HepG2 (cell line): ENCODE measurements around the gene BCDIN3D. TPM values are rescaled to one million over a fixed set of nuclear protein-coding genes. Genes with fewer than 3 reads are reported as not detected.

Source experiments
- BRCA1 ChIP-seq: sonication (generic); formaldehyde crosslinking; IDR thresholded peaks from 2 replicates; pipeline ENCODE4 v1.4.0; 2020; ENCODE audit warnings: missing genetic modification reagents
- FOXJ3 ChIP-seq: sonication (generic); formaldehyde crosslinking; IDR thresholded peaks from 2 replicates; pipeline ENCODE4 v1.4.0; 2020; ENCODE audit warnings: missing genetic modification reagents, mild to moderate bottlenecking, borderline replicate concordance
- JUNB ChIP-seq: sonication (generic); formaldehyde crosslinking; IDR thresholded peaks from 2 replicates; pipeline ENCODE4 v1.8.0; 2022; ENCODE audit warnings: missing genetic modification reagents, mild to moderate bottlenecking, borderline replicate concordance
- KLF12 ChIP-seq: sonication (generic); formaldehyde crosslinking; IDR thresholded peaks from 2 replicates; pipeline ENCODE4 v1.4.0; 2020; ENCODE audit warnings: missing genetic modification reagents, borderline replicate concordance
- NONO ChIP-seq, 2 experiments: fragments of 450-650 bp in 1 of 2; sonication (generic) in 1 of 2; formaldehyde crosslinking in 1 of 2; IDR thresholded peaks in 1 of 2; conservative IDR thresholded peaks in 1 of 2; 2 replicates each; pipeline versions ENCODE4 v1.6.1 to v1.8.0; 2017 to 2022; ENCODE audit warnings: mild to moderate bottlenecking in 1 of 2, missing genetic modification reagents in 1 of 2, moderate library complexity in 1 of 2
- PITX1 ChIP-seq: sonication (generic); formaldehyde crosslinking; IDR thresholded peaks from 2 replicates; pipeline ENCODE4 v1.5.1; 2020; ENCODE audit warnings: mild to moderate bottlenecking, missing genetic modification reagents
- RNF2 ChIP-seq: fragments of 450-650 bp; conservative IDR thresholded peaks from 2 replicates; pipeline ENCODE4 v1.6.1; 2016; ENCODE audit warnings: low read depth
- RXRA ChIP-seq: sonication (generic); formaldehyde crosslinking; IDR thresholded peaks from 2 replicates; pipeline ENCODE4 v1.5.1; 2020; ENCODE audit warnings: missing genetic modification reagents
- THAP11 ChIP-seq: IDR thresholded peaks from 2 replicates; pipeline ENCODE4 v1.6.1; 2016; ENCODE audit warnings: missing biosample characterization, missing genetic modification reagents
- ZBTB20 ChIP-seq: sonication (generic); formaldehyde crosslinking; IDR thresholded peaks from 2 replicates; pipeline ENCODE4 v1.8.1; 2023; ENCODE audit warnings: missing genetic modification reagents, low read depth, mild to moderate bottlenecking, borderline replicate concordance
- ZFP36 ChIP-seq: fragments of 150-350 bp; IDR thresholded peaks from 2 replicates; pipeline ENCODE4 v1.6.1; 2018; ENCODE audit warnings: borderline replicate concordance, low read length, low read depth; ENCODE audit not compliant: partially characterized antibody
- ZFX ChIP-seq: sonication (generic); formaldehyde crosslinking; IDR thresholded peaks from 2 replicates; pipeline ENCODE4 v1.4.0; 2020; ENCODE audit warnings: mild to moderate bottlenecking, low read depth, missing genetic modification reagents, moderate library complexity
- ZNF124 ChIP-seq: sonication (generic); formaldehyde crosslinking; IDR thresholded peaks from 2 replicates; pipeline ENCODE4 v1.4.0; 2020; ENCODE audit warnings: missing genetic modification reagents
- ZNF543 ChIP-seq: sonication (generic); formaldehyde crosslinking; IDR thresholded peaks from 2 replicates; pipeline ENCODE4 v1.4.0; 2020; ENCODE audit warnings: mild to moderate bottlenecking, missing genetic modification reagents
- ZNF577 ChIP-seq: sonication (generic); formaldehyde crosslinking; IDR thresholded peaks from 2 replicates; pipeline ENCODE4 v1.4.0; 2020; ENCODE audit warnings: mild to moderate bottlenecking, low read depth, missing genetic modification reagents, borderline replicate concordance
- ZSCAN29 ChIP-seq: sonication (generic); formaldehyde crosslinking; conservative IDR thresholded peaks from 2 replicates; pipeline ENCODE4 v1.4.0; 2020; ENCODE audit warnings: mild to moderate bottlenecking, missing genetic modification reagents
- ZSCAN30 ChIP-seq: sonication (generic); formaldehyde crosslinking; IDR thresholded peaks from 2 replicates; pipeline ENCODE4 v1.5.0; 2020; ENCODE audit warnings: mild to moderate bottlenecking, missing genetic modification reagents
- polyA plus RNA-seq, 8 experiments: library from polyadenylated mRNA; depleted of rRNA in 3 of 8; stranded (reverse) in 7 of 8; unstranded in 1 of 8; fragments of >200 nt; fragmentation: Illumina TruSeq in 4 of 8; extraction: Trizol in 4 of 8; gene quantifications; 2 replicates each; pipeline versions ENCODE4 v1.2.1 to v1.2.3, GENCODE V29; 2011 to 2016; ENCODE audit warnings: low read depth in 4 of 8, missing spikeins in 1 of 8, mixed read lengths in 1 of 8; ENCODE audit not compliant: insufficient read depth in 1 of 8
- total RNA-seq, 5 experiments: library from RNA; depleted of rRNA; stranded (reverse); fragments of >200 nt; fragmentation: Illumina TruSeq; extraction: Trizol; gene quantifications; 2 replicates each; pipeline ENCODE4 v1.2.3, GENCODE V29; 2016; ENCODE audit warnings: low read depth in 1 of 5
- TF ChIP-seq, protein P1 (sequence below): sonication (generic); formaldehyde crosslinking; conservative IDR thresholded peaks from 2 replicates; pipeline ENCODE4 v1.4.0; 2020; ENCODE audit warnings: missing genetic modification reagents
- TF ChIP-seq, protein P2 (sequence below): sonication (generic); formaldehyde crosslinking; IDR thresholded peaks from 2 replicates; pipeline ENCODE4 v1.5.1; 2020; ENCODE audit warnings: missing genetic modification reagents, mild to moderate bottlenecking, borderline replicate concordance
- TF ChIP-seq, protein P3 (sequence below): sonication (generic); formaldehyde crosslinking; IDR thresholded peaks from 2 replicates; pipeline ENCODE4 v1.4.0; 2020; ENCODE audit warnings: missing genetic modification reagents
- TF ChIP-seq, protein P4 (sequence below): sonication (generic); formaldehyde crosslinking; IDR thresholded peaks from 2 replicates; pipeline ENCODE4 v1.8.1; 2022; ENCODE audit warnings: low read depth, mild to moderate bottlenecking, missing genetic modification reagents

BCDIN3D gene
- total and polyA plus RNA-seq, 2 of the 13 experiments (the other 11 are each of a cell fraction or from before 2014, with no cell fraction given), result 2.2 to 2.5 TPM

DNA sequence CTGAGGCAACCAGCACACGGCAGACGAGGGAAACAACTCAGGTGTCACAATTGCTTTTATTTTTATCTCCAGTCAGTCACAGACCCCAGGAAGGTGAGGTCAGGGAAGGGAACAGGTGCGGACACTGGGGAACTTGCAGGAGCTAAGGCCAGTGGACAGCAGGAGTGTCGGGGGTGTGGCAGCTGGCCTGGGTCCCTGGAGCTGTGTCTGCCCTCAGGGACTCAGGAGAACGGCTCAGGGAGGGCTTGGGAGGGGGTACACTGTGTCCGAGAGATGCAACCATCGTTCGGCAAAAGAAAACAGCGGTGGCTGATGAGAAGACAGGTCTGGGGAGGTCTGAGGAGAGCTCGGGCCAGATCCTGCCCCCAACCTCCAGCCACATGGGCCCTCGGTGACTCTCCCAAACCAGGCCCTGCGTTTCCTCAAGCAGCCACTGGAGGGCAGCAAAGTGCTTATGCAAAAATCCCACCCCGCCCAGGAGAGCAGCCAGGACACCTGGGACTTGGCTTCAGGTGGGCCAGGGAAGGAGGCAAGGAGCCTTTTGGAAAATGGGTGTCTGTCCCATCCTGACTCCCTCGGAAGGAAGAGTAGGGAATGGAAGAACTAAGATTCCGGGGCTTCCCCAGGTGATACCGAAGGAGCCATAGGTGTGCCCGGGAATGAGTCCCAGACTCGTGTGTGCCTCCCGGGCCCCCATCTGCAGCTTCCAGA is 24.1 kb upstream of the BCDIN3D start (continued):
- TF ChIP-seq BRCA1 (CRISPR knock-in tag) (no peak), PITX1 (peak; percentile 27; the same call in 1 of the 2 replicates), KLF12 (CRISPR knock-in tag) (no peak), THAP11 (CRISPR knock-in tag) (no peak), ZNF124 (CRISPR knock-in tag) (no peak), RNF2 (no peak), ZBTB20 (no peak), RXRA (CRISPR knock-in tag) (no peak), NONO (IDR thresholded peaks at IDR 0.05) (no peak), NONO (CRISPR knock-in tag; conservative IDR thresholded peaks at IDR 0.05) (no peak), FOXJ3 (no peak), ZFP36 (no peak), JUNB (no peak), ZSCAN30 (CRISPR knock-in tag) (no peak), ZSCAN29 (CRISPR knock-in tag) (no peak), ZFX (peak; percentile 50), ZNF577 (CRISPR knock-in tag) (no peak), ZNF543 (no peak)
- TF ChIP-seq, protein P1, sequence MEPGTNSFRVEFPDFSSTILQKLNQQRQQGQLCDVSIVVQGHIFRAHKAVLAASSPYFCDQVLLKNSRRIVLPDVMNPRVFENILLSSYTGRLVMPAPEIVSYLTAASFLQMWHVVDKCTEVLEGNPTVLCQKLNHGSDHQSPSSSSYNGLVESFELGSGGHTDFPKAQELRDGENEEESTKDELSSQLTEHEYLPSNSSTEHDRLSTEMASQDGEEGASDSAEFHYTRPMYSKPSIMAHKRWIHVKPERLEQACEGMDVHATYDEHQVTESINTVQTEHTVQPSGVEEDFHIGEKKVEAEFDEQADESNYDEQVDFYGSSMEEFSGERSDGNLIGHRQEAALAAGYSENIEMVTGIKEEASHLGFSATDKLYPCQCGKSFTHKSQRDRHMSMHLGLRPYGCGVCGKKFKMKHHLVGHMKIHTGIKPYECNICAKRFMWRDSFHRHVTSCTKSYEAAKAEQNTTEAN (CRISPR knock-in tag), result no peak
- TF ChIP-seq, protein P2, sequence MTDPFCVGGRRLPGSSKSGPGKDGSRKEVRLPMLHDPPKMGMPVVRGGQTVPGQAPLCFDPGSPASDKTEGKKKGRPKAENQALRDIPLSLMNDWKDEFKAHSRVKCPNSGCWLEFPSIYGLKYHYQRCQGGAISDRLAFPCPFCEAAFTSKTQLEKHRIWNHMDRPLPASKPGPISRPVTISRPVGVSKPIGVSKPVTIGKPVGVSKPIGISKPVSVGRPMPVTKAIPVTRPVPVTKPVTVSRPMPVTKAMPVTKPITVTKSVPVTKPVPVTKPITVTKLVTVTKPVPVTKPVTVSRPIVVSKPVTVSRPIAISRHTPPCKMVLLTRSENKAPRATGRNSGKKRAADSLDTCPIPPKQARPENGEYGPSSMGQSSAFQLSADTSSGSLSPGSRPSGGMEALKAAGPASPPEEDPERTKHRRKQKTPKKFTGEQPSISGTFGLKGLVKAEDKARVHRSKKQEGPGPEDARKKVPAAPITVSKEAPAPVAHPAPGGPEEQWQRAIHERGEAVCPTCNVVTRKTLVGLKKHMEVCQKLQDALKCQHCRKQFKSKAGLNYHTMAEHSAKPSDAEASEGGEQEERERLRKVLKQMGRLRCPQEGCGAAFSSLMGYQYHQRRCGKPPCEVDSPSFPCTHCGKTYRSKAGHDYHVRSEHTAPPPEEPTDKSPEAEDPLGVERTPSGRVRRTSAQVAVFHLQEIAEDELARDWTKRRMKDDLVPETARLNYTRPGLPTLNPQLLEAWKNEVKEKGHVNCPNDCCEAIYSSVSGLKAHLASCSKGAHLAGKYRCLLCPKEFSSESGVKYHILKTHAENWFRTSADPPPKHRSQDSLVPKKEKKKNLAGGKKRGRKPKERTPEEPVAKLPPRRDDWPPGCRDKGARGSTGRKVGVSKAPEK, result no peak
- TF ChIP-seq, protein P3, sequence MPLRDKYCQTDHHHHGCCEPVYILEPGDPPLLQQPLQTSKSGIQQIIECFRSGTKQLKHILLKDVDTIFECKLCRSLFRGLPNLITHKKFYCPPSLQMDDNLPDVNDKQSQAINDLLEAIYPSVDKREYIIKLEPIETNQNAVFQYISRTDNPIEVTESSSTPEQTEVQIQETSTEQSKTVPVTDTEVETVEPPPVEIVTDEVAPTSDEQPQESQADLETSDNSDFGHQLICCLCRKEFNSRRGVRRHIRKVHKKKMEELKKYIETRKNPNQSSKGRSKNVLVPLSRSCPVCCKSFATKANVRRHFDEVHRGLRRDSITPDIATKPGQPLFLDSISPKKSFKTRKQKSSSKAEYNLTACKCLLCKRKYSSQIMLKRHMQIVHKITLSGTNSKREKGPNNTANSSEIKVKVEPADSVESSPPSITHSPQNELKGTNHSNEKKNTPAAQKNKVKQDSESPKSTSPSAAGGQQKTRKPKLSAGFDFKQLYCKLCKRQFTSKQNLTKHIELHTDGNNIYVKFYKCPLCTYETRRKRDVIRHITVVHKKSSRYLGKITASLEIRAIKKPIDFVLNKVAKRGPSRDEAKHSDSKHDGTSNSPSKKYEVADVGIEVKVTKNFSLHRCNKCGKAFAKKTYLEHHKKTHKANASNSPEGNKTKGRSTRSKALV (CRISPR knock-in tag), result no peak
- TF ChIP-seq, protein P4, sequence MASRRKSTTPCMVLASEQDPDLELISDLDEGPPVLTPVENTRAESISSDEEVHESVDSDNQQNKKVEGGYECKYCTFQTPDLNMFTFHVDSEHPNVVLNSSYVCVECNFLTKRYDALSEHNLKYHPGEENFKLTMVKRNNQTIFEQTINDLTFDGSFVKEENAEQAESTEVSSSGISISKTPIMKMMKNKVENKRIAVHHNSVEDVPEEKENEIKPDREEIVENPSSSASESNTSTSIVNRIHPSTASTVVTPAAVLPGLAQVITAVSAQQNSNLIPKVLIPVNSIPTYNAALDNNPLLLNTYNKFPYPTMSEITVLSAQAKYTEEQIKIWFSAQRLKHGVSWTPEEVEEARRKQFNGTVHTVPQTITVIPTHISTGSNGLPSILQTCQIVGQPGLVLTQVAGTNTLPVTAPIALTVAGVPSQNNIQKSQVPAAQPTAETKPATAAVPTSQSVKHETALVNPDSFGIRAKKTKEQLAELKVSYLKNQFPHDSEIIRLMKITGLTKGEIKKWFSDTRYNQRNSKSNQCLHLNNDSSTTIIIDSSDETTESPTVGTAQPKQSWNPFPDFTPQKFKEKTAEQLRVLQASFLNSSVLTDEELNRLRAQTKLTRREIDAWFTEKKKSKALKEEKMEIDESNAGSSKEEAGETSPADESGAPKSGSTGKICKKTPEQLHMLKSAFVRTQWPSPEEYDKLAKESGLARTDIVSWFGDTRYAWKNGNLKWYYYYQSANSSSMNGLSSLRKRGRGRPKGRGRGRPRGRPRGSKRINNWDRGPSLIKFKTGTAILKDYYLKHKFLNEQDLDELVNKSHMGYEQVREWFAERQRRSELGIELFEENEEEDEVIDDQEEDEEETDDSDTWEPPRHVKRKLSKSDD (CRISPR knock-in tag), result no peak
